ENCODE data around the gene AFF1.
"Not testable (repeated sequence)": the region's sequence is repeated elsewhere in the genome, so short reads cannot be mapped to it uniquely, and the experiment has no call there.

Gene AFF1

DNA sequence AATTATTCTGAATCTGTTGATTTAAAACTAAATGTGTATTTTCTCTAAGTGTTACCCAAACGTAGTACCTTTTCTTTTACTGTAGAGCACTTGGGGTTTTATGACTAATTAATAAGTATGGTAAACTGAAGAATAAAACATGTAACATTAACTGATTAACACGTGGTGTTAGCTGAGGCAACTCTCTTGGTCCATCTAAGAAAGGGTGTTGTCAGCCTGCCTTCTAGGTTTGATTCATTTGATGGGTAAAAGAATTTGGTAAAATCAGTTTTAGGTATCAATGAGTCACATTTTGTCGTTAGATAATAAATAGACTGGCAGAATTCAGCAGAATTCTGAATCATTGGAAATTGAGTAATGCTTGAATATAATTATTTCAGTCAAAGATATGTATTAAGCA is 99.7 kb downstream of the AFF1 start:
- H3K36me3 Mint-ChIP-seq (ENCODE audit: low read depth), result no peaks in the 10 kb centered on the region
- H3K4me1 Mint-ChIP-seq (ENCODE audit: low read depth), result peaks cover 43% of the 10 kb centered on the region
- H3K27ac Mint-ChIP-seq, result no peak overlapping the region
- H3K27me3 Mint-ChIP-seq, result no peaks in the 10 kb centered on the region
- H3K9me3 Mint-ChIP-seq, result no peaks in the 10 kb centered on the region
- no peak overlapping the region for H3K4me3 Mint-ChIP-seq

- Mint-ChIP-seq H3K27ac (no peak overlapping the region), H3K36me3 (ENCODE audit: low read depth) (no peaks in the 10 kb centered on the region), H3K9me3 (no peaks in the 10 kb centered on the region), H3K27me3 (no peaks in the 10 kb centered on the region), H3K4me3 (no peak overlapping the region), H3K4me1 (ENCODE audit: low read depth) (peaks cover 43% of the 10 kb centered on the region)
Observed at GRCh38 chr4:87035881-87036509, 101.2 kb downstream of the AFF1 start.

- H3K36me3 Mint-ChIP-seq (ENCODE audit: low read depth), result no peaks in the 10 kb centered on the region
- H3K27me3 Mint-ChIP-seq, result no peaks in the 10 kb centered on the region
- H3K4me3 Mint-ChIP-seq, result no peak overlapping the region
- no peak overlapping the region for H3K27ac Mint-ChIP-seq
- H3K4me1 Mint-ChIP-seq (ENCODE audit: low read depth), result peaks cover 43% of the 10 kb centered on the region
- no peaks in the 10 kb centered on the region for H3K9me3 Mint-ChIP-seq
Observed at GRCh38 chr4:87036713-87037112, 101.9 kb downstream of the AFF1 start.

GRCh38 chr4:87037171-87037570 is 102.4 kb downstream of the AFF1 start:
- not testable (repeated sequence) for H3K4me3 Mint-ChIP-seq; H3K27me3 Mint-ChIP-seq; H3K36me3 Mint-ChIP-seq (ENCODE audit: low read depth); H3K27ac Mint-ChIP-seq; H3K9me3 Mint-ChIP-seq
- H3K4me1 Mint-ChIP-seq (ENCODE audit: low read depth), result peaks cover 43% of the 10 kb centered on the region

GRCh38 chr4:87037671-87038334 is 103.0 kb downstream of the AFF1 start:
- peaks cover 43% of the 10 kb centered on the region for H3K4me1 Mint-ChIP-seq (ENCODE audit: low read depth)
- no peaks in the 10 kb centered on the region for H3K27me3 Mint-ChIP-seq
- H3K27ac Mint-ChIP-seq, result no peak overlapping the region
- no peaks in the 10 kb centered on the region for H3K36me3 Mint-ChIP-seq (ENCODE audit: low read depth)
- H3K9me3 Mint-ChIP-seq, result no peaks in the 10 kb centered on the region
- no peak overlapping the region for H3K4me3 Mint-ChIP-seq

GRCh38 chr4:87038837-87039615 is 104.2 kb downstream of the AFF1 start:
- H3K27ac Mint-ChIP-seq, result peak overlapping the region; percentile 29
- no peaks in the 10 kb centered on the region for H3K36me3 Mint-ChIP-seq (ENCODE audit: low read depth)
- no peak overlapping the region for H3K4me3 Mint-ChIP-seq
- peaks cover 43% of the 10 kb centered on the region for H3K4me1 Mint-ChIP-seq (ENCODE audit: low read depth)
- no peaks in the 10 kb centered on the region for H3K27me3 Mint-ChIP-seq
- no peaks in the 10 kb centered on the region for H3K9me3 Mint-ChIP-seq

DNA sequence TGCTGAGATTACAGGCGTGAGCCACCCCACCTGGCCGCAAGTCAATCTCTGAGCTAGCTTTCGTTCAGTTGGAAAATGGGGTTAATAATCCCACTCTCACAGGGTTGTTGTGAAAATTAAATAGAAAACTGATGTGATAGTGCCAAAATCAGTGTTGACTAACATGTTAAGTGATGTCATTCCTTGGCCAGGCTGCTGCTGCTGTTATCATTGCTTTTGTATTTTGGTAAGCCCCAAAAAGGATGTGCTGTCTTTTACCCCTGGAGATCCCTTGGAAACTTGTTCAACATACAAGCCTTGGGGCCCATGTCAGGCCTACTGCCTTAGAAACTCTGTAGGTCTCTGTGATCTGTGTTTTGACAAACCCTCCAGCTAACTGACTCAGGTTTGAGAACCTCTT is 106.3 kb downstream of the AFF1 start:
- Mint-ChIP-seq H3K9me3 (no peaks in the 10 kb centered on the region), H3K27ac (peak overlapping the region; percentile 45), H3K4me1 (ENCODE audit: low read depth) (peaks cover 34% of the 10 kb centered on the region), H3K36me3 (ENCODE audit: low read depth) (peaks cover under 1% of the 10 kb centered on the region), H3K27me3 (no peaks in the 10 kb centered on the region), H3K4me3 (no peak overlapping the region)

- no peak overlapping the region for H3K27ac Mint-ChIP-seq
- peaks cover 9% of the 10 kb centered on the region for H3K36me3 Mint-ChIP-seq (ENCODE audit: low read depth)
- H3K4me1 Mint-ChIP-seq (ENCODE audit: low read depth), result peaks cover 23% of the 10 kb centered on the region
- H3K27me3 Mint-ChIP-seq, result no peaks in the 10 kb centered on the region
- no peaks in the 10 kb centered on the region for H3K9me3 Mint-ChIP-seq
- no peak overlapping the region for H3K4me3 Mint-ChIP-seq
Observed at GRCh38 chr4:87042221-87042620, 107.4 kb downstream of the AFF1 start.

- Mint-ChIP-seq H3K9me3 (no peaks in the 10 kb centered on the region), H3K36me3 (ENCODE audit: low read depth) (peaks cover 15% of the 10 kb centered on the region), H3K27ac (no peak overlapping the region), H3K4me3 (no peak overlapping the region), H3K27me3 (no peaks in the 10 kb centered on the region), H3K4me1 (ENCODE audit: low read depth) (peaks cover 17% of the 10 kb centered on the region)
Observed at GRCh38 chr4:87042986-87043820, 108.4 kb downstream of the AFF1 start.

DNA sequence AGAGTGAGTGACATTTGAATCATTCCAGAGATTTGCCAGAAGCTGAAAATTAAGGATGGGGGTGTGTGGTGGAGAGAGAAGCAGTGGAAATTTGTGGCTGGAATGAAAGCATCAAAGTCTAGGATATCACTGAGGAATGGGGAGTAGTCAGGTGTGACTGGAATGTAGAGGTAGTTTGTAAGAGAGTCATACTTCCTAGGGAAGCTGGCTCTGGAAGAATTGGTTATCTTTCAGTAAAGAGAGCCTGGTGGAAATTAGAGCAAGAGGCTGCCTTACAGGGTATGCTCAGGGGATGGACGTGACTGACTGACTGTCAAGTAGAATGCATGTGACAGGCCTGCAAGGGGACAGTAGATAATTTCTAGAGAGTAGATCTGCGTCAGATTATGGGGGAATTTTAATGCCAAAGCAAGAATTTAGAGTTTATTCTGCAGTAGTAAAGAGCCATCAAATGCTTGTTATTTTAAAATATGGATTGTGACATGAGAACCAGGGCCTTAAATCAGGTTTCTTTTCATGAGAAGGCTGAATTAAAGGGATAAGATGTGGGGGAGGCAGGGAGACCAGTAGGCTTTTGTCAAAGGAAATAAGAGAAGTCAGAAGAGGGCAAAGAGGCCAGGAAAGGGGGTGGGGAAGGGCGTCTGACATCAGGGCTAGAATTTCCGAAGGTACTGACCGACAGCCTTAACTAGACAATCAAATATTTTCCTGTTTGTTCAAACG is 109.9 kb downstream of the AFF1 start:
- Mint-ChIP-seq H3K4me3 (no peak overlapping the region), H3K27ac (no peak overlapping the region), H3K9me3 (no peaks in the 10 kb centered on the region), H3K36me3 (ENCODE audit: low read depth) (peaks cover 25% of the 10 kb centered on the region), H3K27me3 (no peaks in the 10 kb centered on the region), H3K4me1 (ENCODE audit: low read depth) (peaks cover 16% of the 10 kb centered on the region)

DNA sequence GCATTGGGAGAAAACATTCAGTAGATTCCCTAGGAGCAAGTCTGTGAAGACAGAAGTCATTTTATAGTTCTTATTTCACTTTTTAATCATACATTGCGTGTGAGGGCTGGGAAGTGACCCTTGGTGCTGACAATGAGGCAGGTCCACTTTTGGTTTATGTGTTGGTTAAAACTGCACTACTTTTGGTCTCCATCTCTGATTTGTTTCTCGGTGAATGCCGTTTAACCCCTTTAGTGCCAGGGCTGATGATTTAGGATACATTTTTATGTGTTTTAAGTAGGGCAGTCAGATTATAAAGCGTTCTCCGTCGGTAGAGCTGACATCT is 110.4 kb downstream of the AFF1 start:
- no peak overlapping the region for H3K27ac Mint-ChIP-seq
- peaks cover 26% of the 10 kb centered on the region for H3K36me3 Mint-ChIP-seq (ENCODE audit: low read depth)
- H3K9me3 Mint-ChIP-seq, result no peaks in the 10 kb centered on the region
- no peak overlapping the region for H3K4me3 Mint-ChIP-seq
- peaks cover 21% of the 10 kb centered on the region for H3K4me1 Mint-ChIP-seq (ENCODE audit: low read depth)
- H3K27me3 Mint-ChIP-seq, result no peaks in the 10 kb centered on the region

DNA sequence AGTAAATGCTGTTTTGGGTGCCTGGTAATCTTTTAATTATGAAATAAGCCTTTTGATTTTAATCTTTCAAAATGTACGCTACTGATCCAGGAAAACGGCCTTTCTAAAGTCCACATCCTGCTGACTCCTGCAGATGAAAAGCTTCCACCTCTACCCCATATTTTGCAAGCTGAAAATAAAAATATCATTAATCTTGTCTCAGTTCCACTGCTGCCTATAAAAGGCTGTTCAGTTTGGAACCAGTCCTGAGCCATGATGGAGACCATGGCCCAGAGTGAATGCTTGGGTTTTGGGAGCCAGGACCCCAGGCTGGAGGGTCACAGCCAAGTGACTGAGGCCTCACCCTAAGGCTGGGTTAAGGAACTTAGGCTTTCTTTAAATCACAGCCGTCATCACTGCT is 110.8 kb downstream of the AFF1 start:
- no peak overlapping the region for H3K27ac Mint-ChIP-seq

DNA sequence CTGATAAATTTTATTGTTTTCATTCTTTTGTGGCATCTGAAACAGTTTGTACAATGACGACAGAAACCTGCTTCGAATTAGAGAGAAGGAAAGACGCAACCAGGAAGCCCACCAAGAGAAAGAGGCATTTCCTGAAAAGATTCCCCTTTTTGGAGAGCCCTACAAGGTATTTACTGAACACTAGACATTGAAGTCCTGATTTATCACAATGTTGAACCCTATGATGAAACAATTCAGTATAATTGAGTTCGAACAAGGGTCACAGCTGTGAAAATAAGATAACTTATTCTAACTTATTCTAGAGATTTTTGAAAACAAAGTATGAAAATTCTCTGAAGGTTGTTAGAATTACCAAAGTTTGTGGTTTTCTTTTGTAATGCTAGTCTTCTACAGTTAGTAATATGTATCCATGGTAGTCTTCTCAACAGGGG is 111.3 kb downstream of the AFF1 start:
- Mint-ChIP-seq H3K27ac (no peak overlapping the region), H3K9me3 (no peaks in the 10 kb centered on the region), H3K36me3 (ENCODE audit: low read depth) (peaks cover 35% of the 10 kb centered on the region), H3K27me3 (no peaks in the 10 kb centered on the region), H3K4me1 (ENCODE audit: low read depth) (peaks cover 30% of the 10 kb centered on the region), H3K4me3 (no peak overlapping the region)

More for the DNA sequence above, 110.8 kb downstream of the AFF1 start:
- no peaks in the 10 kb centered on the region for H3K27me3 Mint-ChIP-seq
- no peak overlapping the region for H3K4me3 Mint-ChIP-seq
- H3K36me3 Mint-ChIP-seq (ENCODE audit: low read depth), result peaks cover 30% of the 10 kb centered on the region
- no peaks in the 10 kb centered on the region for H3K9me3 Mint-ChIP-seq
- H3K4me1 Mint-ChIP-seq (ENCODE audit: low read depth), result peaks cover 26% of the 10 kb centered on the region

DNA sequence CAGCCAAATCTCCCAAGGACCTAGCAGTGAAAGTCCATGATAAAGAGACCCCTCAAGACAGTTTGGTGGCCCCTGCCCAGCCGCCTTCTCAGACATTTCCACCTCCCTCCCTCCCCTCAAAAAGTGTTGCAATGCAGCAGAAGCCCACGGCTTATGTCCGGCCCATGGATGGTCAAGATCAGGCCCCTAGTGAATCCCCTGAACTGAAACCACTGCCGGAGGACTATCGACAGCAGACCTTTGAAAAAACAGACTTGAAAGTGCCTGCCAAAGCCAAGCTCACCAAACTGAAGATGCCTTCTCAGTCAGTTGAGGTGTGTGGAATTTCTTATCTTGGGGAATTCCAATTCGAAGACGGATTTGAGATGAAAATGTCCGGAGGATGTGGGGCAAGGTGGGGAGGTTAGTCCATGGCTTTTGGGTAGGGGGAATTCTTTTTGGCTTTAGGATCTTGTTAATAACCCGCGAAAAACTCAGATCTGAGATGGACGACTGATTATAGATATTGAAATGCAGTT is 112.5 kb downstream of the AFF1 start:
- peaks cover 43% of the 10 kb centered on the region for H3K4me1 Mint-ChIP-seq (ENCODE audit: low read depth)
- H3K36me3 Mint-ChIP-seq (ENCODE audit: low read depth), result peaks cover 44% of the 10 kb centered on the region
- no peak overlapping the region for H3K27ac Mint-ChIP-seq
- H3K4me3 Mint-ChIP-seq, result no peak overlapping the region
- no peaks in the 10 kb centered on the region for H3K9me3 Mint-ChIP-seq
- no peaks in the 10 kb centered on the region for H3K27me3 Mint-ChIP-seq

Data from stimulated activated naive CD8-positive, alpha-beta T cell treated with anti-CD3 and anti-CD28 coated beads, Interleukin-15, Interleukin-2, amounts not matched to agents 100 ng/mL and 50 ng/mL, for 24 hours (primary cell).